ENCODE results near the gene ALDH8A1. TPM values are rescaled to one million over a fixed set of nuclear protein-coding genes. Genes with fewer than 3 reads are reported as not detected.

The ALDH8A1 gene
- total and polyA plus RNA-seq, 2 of the 13 experiments (the other 11 are each of a cell fraction or from before 2014, with no cell fraction given): 1.1 to 3.4 TPM

GRCh38 chr6:134882426-134883038, 67.4 kb downstream of the ALDH8A1 start (continued):
- TF ChIP-seq ZNF850 (CRISPR knock-in tag; conservative IDR thresholded peaks at IDR 0.05) (no peak), ZBTB39 (CRISPR knock-in tag; IDR thresholded peaks at IDR 0.05) (no peak), HDAC2 (CRISPR knock-in tag; IDR thresholded peaks at IDR 0.05) (no peak), ZNF570 (CRISPR knock-in tag; IDR thresholded peaks at IDR 0.05; ENCODE audit: borderline replicate concordance) (no peak), ZBTB43 (CRISPR knock-in tag; conservative IDR thresholded peaks at IDR 0.05) (no peak), CREB1 (IDR thresholded peaks at IDR 0.05) (peak; percentile 11; the same call in 1 of the 2 replicates), CREB1 (CRISPR knock-in tag; IDR thresholded peaks at IDR 0.05) (no peak), CREM (IDR thresholded peaks at IDR 0.05) (no peak), CREM (CRISPR knock-in tag; IDR thresholded peaks at IDR 0.05) (no peak), SCMH1 (CRISPR knock-in tag; IDR thresholded peaks at IDR 0.05; ENCODE audit: borderline replicate concordance) (no peak)

Data from HepG2 (cell line).